H9 (cell line): Measurements from ENCODE around the gene ATP6AP1. TPM values are rescaled to one million over a fixed set of nuclear protein-coding genes. Genes with fewer than 3 reads are reported as not detected.

Experiments
- DNase-seq: peaks from one replicate; pipeline ENCODE4 v3.0.0-alpha.2; 2017
- H2AFZ ChIP-seq: one replicate; pipeline ENCODE4 v1.6.1; 2013; ENCODE audit warnings: mild to moderate bottlenecking, low read length, control low read depth, moderate library complexity
- H2AK5ac ChIP-seq: 2 replicates; pipeline ENCODE4 v1.6.1; 2013; ENCODE audit warnings: low read length, control low read depth, mixed read lengths; ENCODE audit not compliant: insufficient read length
- H2BK120ac ChIP-seq: one replicate; pipeline ENCODE4 v1.6.1; 2013; ENCODE audit warnings: low read depth, mild to moderate bottlenecking, low read length, control low read depth, inconsistent platforms; ENCODE audit not compliant: poor library complexity, severe bottlenecking
- H2BK12ac ChIP-seq: 2 replicates; pipeline ENCODE4 v1.6.1; 2013; ENCODE audit warnings: low read length, control low read depth, mixed read lengths, low read depth; ENCODE audit not compliant: insufficient read length
- H2BK15ac ChIP-seq: 2 replicates; pipeline ENCODE4 v1.6.1; 2013; ENCODE audit warnings: low read depth, low read length, control low read depth
- H2BK20ac ChIP-seq: one replicate; pipeline ENCODE4 v1.6.1; 2013; ENCODE audit warnings: low read depth, mild to moderate bottlenecking, low read length, control low read depth, inconsistent platforms; ENCODE audit not compliant: poor library complexity, severe bottlenecking
- H2BK5ac ChIP-seq: 2 replicates; pipeline ENCODE4 v1.6.1; 2013; ENCODE audit warnings: low read length, control low read depth, mixed read lengths; ENCODE audit not compliant: insufficient read length
- H3K14ac ChIP-seq: 2 replicates; pipeline ENCODE4 v1.6.1; 2013; ENCODE audit warnings: low read length, control low read depth; ENCODE audit not compliant: insufficient read depth
- H3K18ac ChIP-seq: 2 replicates; pipeline ENCODE4 v1.6.1; 2013; ENCODE audit warnings: low read depth, mild to moderate bottlenecking, mixed read lengths, low read length, control low read depth; ENCODE audit not compliant: insufficient read length
- H3K23ac ChIP-seq: 2 replicates; pipeline ENCODE4 v1.6.1; 2013; ENCODE audit warnings: low read length, control low read depth, mixed read lengths, low read depth; ENCODE audit not compliant: insufficient read length
- H3K23me2 ChIP-seq: 2 replicates; pipeline ENCODE4 v1.6.1; 2013; ENCODE audit warnings: low read depth, mild to moderate bottlenecking, mixed read lengths, low read length, control low read depth; ENCODE audit not compliant: insufficient read length, poor library complexity, severe bottlenecking
- H3K27ac ChIP-seq: 2 replicates; pipeline ENCODE4 v1.5.1; 2013; ENCODE audit warnings: low read length, control low read depth, mixed read lengths, low read depth; ENCODE audit not compliant: insufficient read length
- H3K27me3 ChIP-seq: 2 replicates; pipeline ENCODE4 v1.6.1; 2013; ENCODE audit warnings: low read length, control low read depth, inconsistent platforms; ENCODE audit not compliant: insufficient read depth
- H3K4ac ChIP-seq: 2 replicates; pipeline ENCODE4 v1.6.1; 2013; ENCODE audit warnings: low read depth, mild to moderate bottlenecking, control low read depth, inconsistent platforms, low read length, moderate library complexity
- H3K4me1 ChIP-seq: 2 replicates; pipeline ENCODE4 v1.6.1; 2013; ENCODE audit warnings: low read length, control low read depth, inconsistent platforms; ENCODE audit not compliant: insufficient read depth
- H3K4me2 ChIP-seq: 2 replicates; pipeline ENCODE4 v1.6.1; 2013; ENCODE audit warnings: low read length, control low read depth, mixed read lengths; ENCODE audit not compliant: insufficient read length, insufficient read depth
- H3K56ac ChIP-seq: 2 replicates; pipeline ENCODE4 v1.6.1; 2013; ENCODE audit warnings: low read depth, mild to moderate bottlenecking, mixed read lengths, low read length, control low read depth; ENCODE audit not compliant: insufficient read length
- H3K79me1 ChIP-seq: 2 replicates; pipeline ENCODE4 v1.6.1; 2013; ENCODE audit warnings: low read depth, mild to moderate bottlenecking, moderate library complexity, low read length, control low read depth, inconsistent platforms; ENCODE audit not compliant: insufficient read depth, poor library complexity, severe bottlenecking
- H3K79me2 ChIP-seq: 2 replicates; pipeline ENCODE4 v1.6.1; 2013; ENCODE audit warnings: low read length, control low read depth, inconsistent platforms; ENCODE audit not compliant: insufficient read depth
- H3K9ac ChIP-seq: 2 replicates; pipeline ENCODE4 v1.6.1; 2013; ENCODE audit warnings: low read length, control low read depth, mixed read lengths; ENCODE audit not compliant: insufficient read length; ENCODE audit errors: extremely low read depth
- H3K9me3 ChIP-seq: one replicate; pipeline ENCODE4 v1.6.1; 2013; ENCODE audit warnings: low read depth, low read length, inconsistent platforms; ENCODE audit not compliant: control insufficient read depth
- H3T11ph ChIP-seq: one replicate; pipeline ENCODE4 v1.6.1; 2013; ENCODE audit warnings: mild to moderate bottlenecking, low read length, control low read depth, inconsistent platforms
- H4K20me1 ChIP-seq: one replicate; pipeline ENCODE4 v1.6.1; 2013; ENCODE audit not compliant: control insufficient read depth, insufficient read length, insufficient read depth
- H4K5ac ChIP-seq: 2 replicates; pipeline ENCODE4 v1.6.1; 2013; ENCODE audit warnings: low read depth, mild to moderate bottlenecking, mixed read lengths, low read length, control low read depth; ENCODE audit not compliant: insufficient read length
- H4K8ac ChIP-seq: replicated peaks from 2 replicates; pipeline ENCODE4 v1.6.1; 2013; ENCODE audit warnings: low read length, control low read depth, mixed read lengths, low read depth; ENCODE audit not compliant: insufficient read length
- H4K91ac ChIP-seq: 2 replicates; pipeline ENCODE4 v1.6.1; 2013; ENCODE audit warnings: low read depth, mild to moderate bottlenecking, moderate library complexity, mixed read lengths, low read length, control low read depth; ENCODE audit not compliant: insufficient read length
- H3K27ac Mint-ChIP-seq, 3 experiments: 2 replicates in 2 of 3; 3 replicates in 1 of 3; pipeline ENCODE4 v1.8.0; 2020 to 2021; ENCODE audit warnings: mixed read lengths in 3 of 3, mild to moderate bottlenecking in 1 of 3, moderate library complexity in 1 of 3
- H3K27me3 Mint-ChIP-seq: 2 replicates; pipeline ENCODE4 v1.8.0; 2021; ENCODE audit warnings: low read depth, mild to moderate bottlenecking, moderate library complexity, mixed read lengths
- H3K36me3 Mint-ChIP-seq, 3 experiments: 2 replicates in 2 of 3; 3 replicates in 1 of 3; pipeline ENCODE4 v1.8.0; 2020 to 2021; ENCODE audit warnings: low read depth in 3 of 3, mixed read lengths in 3 of 3; ENCODE audit not compliant: insufficient read depth in 1 of 3
- H3K4me1 Mint-ChIP-seq, 2 experiments: 2 replicates each; pipeline ENCODE4 v1.8.0; 2020; ENCODE audit warnings: mixed read lengths in 2 of 2
- H3K4me3 Mint-ChIP-seq, 2 experiments: 2 replicates in 1 of 2; 3 replicates in 1 of 2; pipeline ENCODE4 v1.8.0; 2020 to 2021; ENCODE audit warnings: mild to moderate bottlenecking in 2 of 2, mixed read lengths in 2 of 2, moderate library complexity in 1 of 2
- H3K9me3 Mint-ChIP-seq, 2 experiments: 2 replicates in 1 of 2; 3 replicates in 1 of 2; pipeline ENCODE4 v1.8.0; 2020; ENCODE audit warnings: mild to moderate bottlenecking in 2 of 2, mixed read lengths in 2 of 2, moderate library complexity in 1 of 2
- WGBS: extraction: QIAGEN DNeasy Blood & Tissue Kit; methylation state at CpG from one replicate; pipeline ENCODE4 v1.1.7; 2013; ENCODE audit warnings: missing lambda C conversion rate, low lambda C conversion rate, mixed read lengths; ENCODE audit not compliant: insufficient read length; ENCODE audit errors: extremely low coverage; 5-methylcytosine and 5-hydroxymethylcytosine counted together
- total RNA-seq: library from RNA; stranded (reverse); gene quantifications from 2 replicates; pipeline ENCODE4 v1.2.1, GENCODE V29; 2021
- TF ChIP-seq, protein P1 (sequence below): fragments of 200-600 bp; sonication (generic); conservative IDR thresholded peaks from 3 replicates; pipeline ENCODE4 v1.8.0; 2021; ENCODE audit warnings: antibody characterized with exemption, mild to moderate bottlenecking

The ATP6AP1 gene
- total RNA-seq, 1 experiment from 2014 or later: 45.6 TPM

- TF ChIP-seq, protein P1, sequence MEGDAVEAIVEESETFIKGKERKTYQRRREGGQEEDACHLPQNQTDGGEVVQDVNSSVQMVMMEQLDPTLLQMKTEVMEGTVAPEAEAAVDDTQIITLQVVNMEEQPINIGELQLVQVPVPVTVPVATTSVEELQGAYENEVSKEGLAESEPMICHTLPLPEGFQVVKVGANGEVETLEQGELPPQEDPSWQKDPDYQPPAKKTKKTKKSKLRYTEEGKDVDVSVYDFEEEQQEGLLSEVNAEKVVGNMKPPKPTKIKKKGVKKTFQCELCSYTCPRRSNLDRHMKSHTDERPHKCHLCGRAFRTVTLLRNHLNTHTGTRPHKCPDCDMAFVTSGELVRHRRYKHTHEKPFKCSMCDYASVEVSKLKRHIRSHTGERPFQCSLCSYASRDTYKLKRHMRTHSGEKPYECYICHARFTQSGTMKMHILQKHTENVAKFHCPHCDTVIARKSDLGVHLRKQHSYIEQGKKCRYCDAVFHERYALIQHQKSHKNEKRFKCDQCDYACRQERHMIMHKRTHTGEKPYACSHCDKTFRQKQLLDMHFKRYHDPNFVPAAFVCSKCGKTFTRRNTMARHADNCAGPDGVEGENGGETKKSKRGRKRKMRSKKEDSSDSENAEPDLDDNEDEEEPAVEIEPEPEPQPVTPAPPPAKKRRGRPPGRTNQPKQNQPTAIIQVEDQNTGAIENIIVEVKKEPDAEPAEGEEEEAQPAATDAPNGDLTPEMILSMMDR: no peak
- Histone ChIP-seq H3K23me2 (no peaks in the 10 kb centered on the region), H3K4ac (no peak overlapping the region), H2BK12ac (no peak overlapping the region), H2BK5ac (no peak overlapping the region), H4K91ac (no peak overlapping the region), H3K79me2 (no peaks in the 10 kb centered on the region), H3K4me1 (no peaks in the 10 kb centered on the region), H4K5ac (no peak overlapping the region), H4K8ac (no peak overlapping the region), H3K9me3 (peaks cover 22% of the 10 kb centered on the region), H3K56ac (no peak overlapping the region), H3K27me3 (no peaks in the 10 kb centered on the region), H3K14ac (no peak overlapping the region), H2AFZ (no peak overlapping the region), H3K23ac (no peak overlapping the region), H2BK15ac (no peak overlapping the region), H2AK5ac (no peak overlapping the region), H2BK120ac (no peak overlapping the region), H3K4me2 (no peak overlapping the region), H2BK20ac (no peak overlapping the region), H3K18ac (no peak overlapping the region), H4K20me1 (no peaks in the 10 kb centered on the region), H3K27ac (no peak overlapping the region), H3K79me1 (no peaks in the 10 kb centered on the region), H3T11ph (no peak overlapping the region), H3K9ac (no peak overlapping the region)
- Mint-ChIP-seq H3K4me1 (no peaks in the 10 kb centered on the region), H3K27me3 (peaks cover under 1% of the 10 kb centered on the region; the same call in 1 of the 2 replicates), H3K27ac (no peak overlapping the region), H3K4me3 (no peak overlapping the region), H3K9me3 (peaks cover 56 to 86% of the 10 kb centered on the region in 2 experiments), H3K36me3 (peaks cover 16 to 62% (median 58%) of the 10 kb centered on the region in 3 experiments)
- DNase-seq: no peak
- WGBS: no CpG with 5 or more reads among the region's 14 CpGs
Observed at GRCh38 chrX:154470434-154470833, 42.0 kb downstream of the ATP6AP1 start.
